ENCODE measurements around the gene GADD45A.

The GADD45A gene

DNA sequence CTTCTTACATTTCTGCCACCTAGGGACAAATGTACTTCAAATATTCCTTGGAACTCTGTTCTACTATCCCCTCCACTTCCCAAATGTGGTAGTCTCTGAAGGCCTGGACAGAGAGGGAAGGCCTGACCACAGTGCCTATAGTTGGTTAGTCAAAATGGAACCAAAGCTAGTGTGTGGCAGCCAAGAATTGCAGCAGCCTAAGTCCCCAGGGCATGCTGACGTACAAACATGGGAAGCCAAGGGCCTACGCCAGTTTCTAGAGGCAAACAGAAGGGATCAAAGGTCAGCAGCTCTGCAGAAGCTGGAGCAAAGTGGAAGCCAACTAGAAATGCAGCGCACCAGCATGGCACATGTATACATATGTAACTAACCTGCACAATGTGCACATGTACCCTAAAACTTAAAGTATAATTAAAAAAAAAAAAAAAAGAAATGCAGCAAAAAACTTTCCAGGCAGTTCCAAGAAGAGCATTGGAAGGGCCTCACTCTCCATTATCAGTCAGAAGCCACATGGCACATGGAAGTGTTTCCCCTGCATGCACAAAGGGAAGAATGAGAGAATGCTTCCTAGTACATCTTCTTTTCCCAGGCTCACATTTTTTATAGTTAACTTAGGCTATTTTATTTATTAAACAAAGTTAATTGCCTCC, 39.4 kb upstream of the GADD45A start:
- no peaks in the 10 kb centered on the region for H3K27me3 ChIP-seq (replicated peaks; ENCODE audit: control insufficient read depth, insufficient read depth, low read length)
- TF ChIP-seq CTCF (IDR thresholded peaks at IDR 0.05; ENCODE audit: insufficient read depth, low read length, poor library complexity, severe bottlenecking): no peak
- H3K36me3 ChIP-seq (ENCODE audit: control insufficient read depth, insufficient read depth, low read length): no peaks in the 10 kb centered on the region
- no peak overlapping the region for H3K4me3 ChIP-seq (replicated peaks; ENCODE audit: low read depth, low read length)
- DNase-seq (ENCODE audit: extremely low read depth, insufficient read length): no peak

- Histone ChIP-seq H3K36me3 (ENCODE audit: control insufficient read depth, insufficient read depth, low read length) (no peaks in the 10 kb centered on the region), H3K4me3 (replicated peaks; ENCODE audit: low read depth, low read length) (no peak overlapping the region), H3K27me3 (replicated peaks; ENCODE audit: control insufficient read depth, insufficient read depth, low read length) (no peaks in the 10 kb centered on the region)
- DNase-seq (ENCODE audit: extremely low read depth, insufficient read length): no peak
- TF ChIP-seq CTCF (IDR thresholded peaks at IDR 0.05; ENCODE audit: insufficient read depth, low read length, poor library complexity, severe bottlenecking): no peak
Observed at GRCh38 chr1:67646145-67647035, 38.6 kb upstream of the GADD45A start.

DNA sequence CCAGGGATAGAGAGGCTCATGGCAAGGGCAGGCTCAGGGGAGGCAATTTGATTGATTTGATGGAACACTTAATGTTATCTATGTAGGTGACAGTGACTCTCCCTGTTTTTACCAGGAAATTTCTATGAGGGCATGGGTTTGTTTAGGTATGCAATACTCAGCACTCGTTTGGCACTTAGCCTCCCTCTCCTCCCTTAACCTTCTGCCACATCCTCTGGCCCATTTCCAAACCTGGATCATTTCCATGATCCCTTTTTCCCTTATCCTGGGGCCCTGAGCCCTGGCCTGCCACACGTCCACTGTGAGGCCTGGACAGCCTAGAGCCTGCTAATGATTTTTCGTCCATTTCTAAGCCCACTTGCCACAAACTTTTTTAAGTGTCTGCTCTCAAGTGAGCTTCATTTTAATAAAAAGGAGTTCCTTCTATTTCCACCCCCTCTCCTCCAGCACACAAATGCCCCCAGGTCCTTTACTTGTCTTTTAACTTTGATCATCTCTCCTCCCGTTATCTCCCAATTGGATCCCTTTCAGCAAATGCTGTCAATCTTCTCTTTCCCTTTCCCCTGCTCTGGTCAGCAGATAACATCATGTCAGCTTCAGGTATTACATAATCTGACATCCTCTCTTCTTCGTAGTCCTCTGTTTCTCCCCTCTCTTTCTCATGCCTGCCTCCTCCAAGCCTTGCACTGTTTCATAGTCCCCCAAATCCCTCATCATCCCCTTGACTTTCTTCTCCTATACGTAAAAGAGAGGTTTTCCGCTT, 37.8 kb upstream of the GADD45A start:
- no peak for DNase-seq (ENCODE audit: extremely low read depth, insufficient read length)
- no peak for TF ChIP-seq CTCF (IDR thresholded peaks at IDR 0.05; ENCODE audit: insufficient read depth, low read length, poor library complexity, severe bottlenecking)
- Histone ChIP-seq H3K36me3 (ENCODE audit: control insufficient read depth, insufficient read depth, low read length) (no peaks in the 10 kb centered on the region), H3K4me3 (replicated peaks; ENCODE audit: low read depth, low read length) (no peak overlapping the region), H3K27me3 (replicated peaks; ENCODE audit: control insufficient read depth, insufficient read depth, low read length) (no peaks in the 10 kb centered on the region)

GRCh38 chr1:67647814-67648358, 37.1 kb upstream of the GADD45A start:
- no peaks in the 10 kb centered on the region for H3K36me3 ChIP-seq (ENCODE audit: control insufficient read depth, insufficient read depth, low read length)
- H3K27me3 ChIP-seq (replicated peaks; ENCODE audit: control insufficient read depth, insufficient read depth, low read length): no peaks in the 10 kb centered on the region
- no peak for DNase-seq (ENCODE audit: extremely low read depth, insufficient read length)
- TF ChIP-seq CTCF (IDR thresholded peaks at IDR 0.05; ENCODE audit: insufficient read depth, low read length, poor library complexity, severe bottlenecking): no peak
- H3K4me3 ChIP-seq (replicated peaks; ENCODE audit: low read depth, low read length): no peak overlapping the region

- no peaks in the 10 kb centered on the region for H3K36me3 ChIP-seq (ENCODE audit: control insufficient read depth, insufficient read depth, low read length)
- no peak for DNase-seq (ENCODE audit: extremely low read depth, insufficient read length)
- no peak for TF ChIP-seq CTCF (IDR thresholded peaks at IDR 0.05; ENCODE audit: insufficient read depth, low read length, poor library complexity, severe bottlenecking)
- no peak overlapping the region for H3K4me3 ChIP-seq (replicated peaks; ENCODE audit: low read depth, low read length)
- no peaks in the 10 kb centered on the region for H3K27me3 ChIP-seq (replicated peaks; ENCODE audit: control insufficient read depth, insufficient read depth, low read length)
Observed at GRCh38 chr1:67648582-67649326, 36.2 kb upstream of the GADD45A start.
